NCI-H128 (cell line): Measurements from ENCODE around the gene CARD6.
"Not testable (repeated sequence)": the region's sequence is repeated elsewhere in the genome, so short reads cannot be mapped to it uniquely, and the experiment has no call there.

Experiments used
- DNase-seq: peaks from one replicate; lab custom pipeline; 2025; ENCODE audit not compliant: unreplicated experiment; lab: John Stamatoyannopoulos, UW

Gene CARD6

DNA sequence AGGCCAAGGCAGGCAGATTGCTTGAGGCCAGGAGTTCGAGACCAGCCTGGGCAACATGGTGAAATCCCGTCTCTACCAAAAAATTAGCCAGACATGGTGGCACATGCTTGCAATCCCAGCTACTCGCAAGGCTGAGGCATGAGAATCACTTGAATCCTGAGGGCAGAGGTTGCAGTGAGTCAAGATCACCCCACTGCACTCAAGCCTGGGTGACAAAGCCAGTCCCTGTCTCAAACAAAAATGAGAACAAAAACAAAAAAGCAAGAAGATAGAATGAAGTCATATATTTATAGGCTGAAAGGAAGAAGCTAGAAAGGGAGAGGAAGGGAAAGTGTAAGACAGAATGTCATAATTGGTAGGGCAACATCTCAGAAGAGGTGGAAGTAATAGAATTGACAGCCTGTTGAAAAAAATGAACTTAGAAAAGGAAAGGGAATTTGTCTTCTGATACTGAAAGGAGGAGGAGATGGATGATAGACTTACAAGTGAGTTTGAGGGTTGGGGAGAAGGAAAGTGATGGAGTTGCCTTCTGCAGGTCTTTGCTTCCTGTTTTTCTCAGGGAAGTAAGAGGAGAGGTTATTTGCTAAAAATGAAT is 32.2 kb downstream of the CARD6 start:
- DNase-seq: no peak

DNA sequence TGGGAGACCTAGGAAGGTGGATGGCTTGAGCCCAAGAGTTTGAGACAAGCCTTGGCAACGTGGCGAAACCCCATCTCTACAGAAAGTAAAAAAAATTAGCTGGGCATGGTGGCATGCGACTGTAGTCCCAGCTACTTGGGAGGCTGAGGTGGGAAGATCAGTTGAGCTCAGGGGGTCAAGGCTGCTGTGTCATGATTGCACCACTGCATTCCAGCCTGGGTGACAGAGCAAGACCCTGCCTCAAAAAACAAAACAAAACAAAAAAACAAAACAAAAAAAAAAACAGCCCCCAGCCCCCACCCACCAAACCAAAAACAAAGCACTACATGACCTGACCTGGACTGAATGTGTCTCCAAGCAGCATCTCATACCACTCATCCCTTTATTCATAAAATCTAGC is 34.8 kb downstream of the CARD6 start:
- DNase-seq: no peak

DNA sequence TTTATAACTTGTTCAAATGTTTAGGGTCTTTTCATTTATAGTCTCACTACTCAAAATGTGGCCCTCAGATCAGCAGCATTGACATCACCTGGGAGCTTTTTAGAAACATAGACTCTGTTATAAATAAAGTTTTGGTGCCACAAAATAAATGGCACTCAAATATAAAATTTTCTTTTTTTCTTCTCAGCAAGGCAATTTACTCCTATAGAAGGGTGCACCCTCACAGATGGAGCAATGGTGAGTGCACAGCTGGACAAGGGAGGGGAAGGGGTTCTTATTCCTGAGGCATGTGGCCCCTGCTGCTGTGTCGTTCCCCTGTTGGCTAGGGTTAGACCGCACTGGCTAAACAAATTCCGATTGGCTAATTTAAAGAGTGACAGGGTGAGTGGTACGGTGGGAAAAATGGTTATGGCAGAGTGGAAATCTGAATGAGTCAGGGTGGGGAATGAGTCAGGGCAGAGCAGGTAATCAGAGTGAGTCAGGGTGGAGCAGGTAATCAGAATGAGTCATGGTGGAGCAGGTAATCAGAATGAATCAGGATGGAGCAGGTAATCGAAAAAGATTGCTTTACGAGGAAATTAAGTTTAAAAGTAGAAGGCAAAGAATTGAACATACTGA is 36.3 kb downstream of the CARD6 start:
- no peak for DNase-seq

DNA sequence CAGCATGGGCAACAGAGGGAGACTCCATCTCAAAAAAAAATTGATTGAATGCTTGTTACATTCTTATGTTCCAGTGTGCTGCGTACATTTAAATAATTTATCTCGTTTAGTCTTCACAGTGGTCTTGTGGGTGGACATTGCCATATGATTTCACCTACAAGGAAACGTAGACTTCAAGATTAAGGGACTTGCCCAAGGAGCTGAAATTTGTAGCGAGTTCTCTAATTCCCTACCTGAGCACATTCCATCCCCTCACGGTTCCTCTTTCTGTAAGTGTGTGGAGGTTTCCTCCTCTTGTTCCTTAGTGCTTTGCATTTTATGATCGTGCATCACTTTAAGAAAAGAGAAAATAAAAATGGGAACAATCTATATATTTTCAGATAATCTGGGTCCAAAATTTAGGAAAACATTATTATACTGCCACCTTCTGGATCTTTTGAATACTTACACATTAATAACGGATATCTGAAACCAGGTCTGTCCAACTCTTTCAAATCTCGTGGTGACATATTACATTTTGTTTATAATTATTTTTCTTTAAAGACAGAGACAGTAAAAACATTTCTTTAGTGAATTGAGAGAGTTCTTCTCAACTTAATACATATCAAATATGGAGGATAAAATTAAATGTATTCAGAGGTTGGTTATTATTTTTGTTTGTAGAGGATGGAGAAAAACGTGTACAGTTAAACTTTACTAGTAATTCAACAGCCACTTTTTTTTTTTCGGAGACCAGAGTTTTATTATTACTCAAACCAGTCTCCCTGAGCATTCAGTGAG is 38.2 kb downstream of the CARD6 start:
- DNase-seq: no peak

DNA sequence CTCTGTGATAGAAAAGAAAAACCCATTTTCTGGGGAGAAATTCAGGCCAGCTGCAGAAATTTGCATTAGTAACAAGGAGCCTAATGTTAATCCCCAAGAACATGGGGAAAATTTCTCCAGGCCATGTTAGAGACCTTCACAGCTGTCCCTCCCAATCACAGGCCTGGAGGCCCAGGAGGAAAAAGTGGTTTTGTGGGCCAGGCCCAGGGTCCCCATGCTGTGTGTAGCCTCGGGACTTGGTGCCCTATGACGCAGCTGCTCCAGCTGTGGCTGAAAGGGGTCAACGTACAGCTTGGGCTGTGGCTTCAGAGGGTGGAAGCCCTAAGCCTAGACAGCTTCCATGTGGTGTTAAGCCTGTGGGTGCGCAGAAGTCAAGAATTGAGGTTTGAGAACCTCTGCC is 41.1 kb downstream of the CARD6 start:
- no peak for DNase-seq

DNA sequence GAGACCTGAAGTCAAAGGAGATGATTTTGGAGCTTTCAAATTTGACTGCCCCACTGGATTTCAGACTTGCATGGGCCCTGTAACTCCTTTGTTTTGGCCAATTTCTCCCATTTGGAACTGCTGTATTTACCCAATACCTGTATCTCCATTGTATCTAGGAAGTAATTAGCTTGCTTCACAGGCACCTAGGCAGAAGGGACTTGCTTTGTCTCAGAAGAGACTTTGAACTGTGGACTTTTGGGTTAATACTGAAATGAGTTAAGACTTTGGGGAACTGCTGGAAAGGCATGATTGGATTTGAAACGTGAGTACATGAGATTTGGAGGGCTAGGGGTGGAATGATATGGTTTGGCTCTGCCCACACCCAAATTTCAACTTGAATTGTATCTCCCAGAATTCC is 41.9 kb downstream of the CARD6 start:
- not testable (repeated sequence) for DNase-seq

DNA sequence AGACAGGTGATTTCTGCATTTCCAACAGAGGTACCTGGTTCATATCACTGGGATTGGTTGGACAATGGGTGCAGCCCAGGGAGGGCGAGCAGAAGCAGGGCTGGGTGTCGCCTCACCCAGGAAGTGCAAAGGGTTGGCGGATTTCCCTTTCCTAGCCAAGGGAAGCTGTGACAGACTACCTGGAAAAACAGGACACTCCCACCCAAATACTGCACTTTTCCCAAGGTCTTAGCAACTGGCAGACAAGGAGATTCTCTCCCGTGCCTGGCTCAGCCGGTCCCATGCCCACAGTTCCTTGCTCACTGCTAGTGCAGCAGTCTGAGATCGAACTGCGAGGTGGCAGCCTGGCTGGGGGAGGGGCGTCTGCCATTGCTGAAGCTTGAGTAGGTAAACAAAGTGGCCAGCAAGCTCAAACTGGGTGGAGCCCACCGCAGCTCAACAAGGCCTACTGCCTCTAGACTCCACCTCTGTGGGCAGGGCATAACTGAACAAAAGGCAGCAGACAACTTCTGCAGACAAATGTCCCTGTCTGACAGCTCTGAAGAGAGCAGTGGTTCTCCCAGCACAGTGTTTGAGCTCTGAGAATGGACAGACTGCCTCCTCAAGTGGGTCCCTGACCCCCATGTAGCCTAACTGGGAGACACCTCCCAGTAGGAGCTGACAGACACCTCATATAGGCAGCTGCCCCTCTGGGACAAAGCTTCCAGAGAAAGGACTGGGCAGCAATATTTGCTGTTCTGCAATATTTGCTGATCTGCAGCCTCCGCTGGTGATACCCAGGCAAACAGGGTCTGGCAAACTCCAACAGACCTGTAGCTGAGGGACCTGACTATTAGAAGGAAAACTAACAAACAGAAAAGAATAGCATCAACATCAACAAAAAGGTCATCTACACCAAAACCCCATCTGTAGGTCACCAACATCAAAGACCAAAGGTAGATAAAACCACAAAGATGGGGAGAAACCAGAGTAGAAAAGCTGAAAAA is 54.6 kb downstream of the CARD6 start:
- not testable (repeated sequence) for DNase-seq

DNA sequence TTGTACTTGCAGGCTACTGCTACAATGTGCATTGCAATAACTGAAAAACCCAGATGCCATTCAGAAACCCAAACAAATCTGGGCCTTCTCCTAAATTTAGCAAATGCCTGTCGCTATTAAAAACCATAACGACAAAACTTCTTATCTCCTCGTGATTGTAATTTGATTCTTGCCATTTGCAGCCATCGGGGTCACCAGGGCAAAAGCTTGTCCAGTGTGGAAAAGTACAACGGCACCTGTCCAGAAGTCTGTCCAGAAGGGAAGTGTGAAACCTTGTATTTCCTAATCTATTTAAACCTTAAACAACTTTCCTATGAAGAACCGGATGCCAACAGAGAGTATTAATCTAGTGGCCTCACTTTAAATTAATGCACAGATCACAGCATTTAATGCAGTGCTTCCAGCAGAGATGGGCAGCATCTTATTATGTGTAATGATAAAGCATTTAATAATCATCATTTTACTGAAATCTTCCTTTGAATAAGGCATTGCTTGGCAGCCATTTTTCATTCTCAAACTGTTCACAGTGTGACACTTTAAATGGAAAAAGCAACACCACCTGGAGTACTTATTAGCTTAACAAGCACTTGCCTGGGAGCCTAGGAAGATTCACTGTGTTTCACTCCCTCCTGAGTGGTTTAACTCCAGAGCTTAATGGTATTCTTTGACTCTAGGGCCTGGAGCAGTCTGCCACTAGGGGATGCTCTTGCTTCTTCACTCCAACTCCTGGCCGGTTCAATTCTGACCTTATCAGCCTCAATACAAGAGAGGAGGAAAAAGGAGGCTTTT is 63.2 kb downstream of the CARD6 start:
- no peak for DNase-seq

DNA sequence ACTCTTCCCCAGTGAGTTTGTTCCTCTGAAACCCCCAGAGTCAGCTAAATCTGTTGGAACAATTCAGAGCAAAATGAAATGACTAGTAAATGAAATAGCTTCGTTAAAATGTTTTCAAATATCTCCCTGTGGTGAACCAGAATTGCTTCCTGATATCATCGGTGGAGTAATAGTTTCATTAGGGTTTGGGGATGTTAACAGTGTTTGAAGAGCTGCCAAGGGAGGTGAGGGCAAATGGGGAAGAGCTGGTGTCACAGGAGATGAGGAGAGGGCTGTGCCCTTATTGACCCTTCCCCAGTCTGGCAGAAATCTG is 63.8 kb downstream of the CARD6 start:
- no peak for DNase-seq

DNA sequence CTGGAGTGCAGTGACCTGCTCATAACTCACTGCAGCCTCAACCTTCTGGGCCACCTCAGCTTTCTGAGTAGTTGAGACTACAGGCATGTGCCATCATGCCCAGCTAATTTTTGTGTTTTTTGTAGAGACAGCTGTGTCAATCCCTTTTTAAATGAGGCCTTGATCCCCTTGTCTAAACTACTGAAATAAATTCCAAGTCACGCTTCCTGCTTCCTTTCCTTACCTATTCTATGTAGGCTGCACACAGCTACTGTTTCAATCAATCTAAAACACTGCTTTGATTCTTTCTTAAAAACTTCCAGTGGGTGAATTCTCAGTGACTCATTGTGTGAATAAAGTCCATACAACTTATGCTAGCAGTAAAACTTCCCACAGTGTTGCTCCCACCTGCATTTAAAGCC is 65.2 kb downstream of the CARD6 start:
- DNase-seq: no peak

DNA sequence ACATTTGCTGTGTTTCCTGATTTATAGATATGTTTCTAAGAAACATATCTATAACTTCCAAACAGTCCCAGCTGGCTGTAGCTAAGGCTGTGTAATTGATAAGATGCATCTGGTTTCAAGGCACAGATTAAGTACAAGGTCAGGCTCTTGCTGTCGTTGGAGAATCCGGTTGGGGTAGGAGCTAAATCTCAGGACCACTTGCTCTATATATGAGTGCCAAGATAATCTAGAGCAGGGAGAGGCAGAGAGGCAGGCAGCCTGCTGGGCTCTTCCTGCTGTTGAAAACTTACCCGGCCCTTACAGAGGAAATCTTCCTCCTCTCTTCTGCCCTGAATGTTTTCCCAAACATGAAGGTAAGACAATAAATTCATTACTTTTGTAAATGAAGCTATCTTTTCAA is 68.1 kb downstream of the CARD6 start, which contains the start of gene C7:
TSS of gene C7 (plus strand) at position 234 of the 400 bp plus-strand sequence. CDS start at position 348, 114 bp downstream.
- DNase-seq: no peak

DNA sequence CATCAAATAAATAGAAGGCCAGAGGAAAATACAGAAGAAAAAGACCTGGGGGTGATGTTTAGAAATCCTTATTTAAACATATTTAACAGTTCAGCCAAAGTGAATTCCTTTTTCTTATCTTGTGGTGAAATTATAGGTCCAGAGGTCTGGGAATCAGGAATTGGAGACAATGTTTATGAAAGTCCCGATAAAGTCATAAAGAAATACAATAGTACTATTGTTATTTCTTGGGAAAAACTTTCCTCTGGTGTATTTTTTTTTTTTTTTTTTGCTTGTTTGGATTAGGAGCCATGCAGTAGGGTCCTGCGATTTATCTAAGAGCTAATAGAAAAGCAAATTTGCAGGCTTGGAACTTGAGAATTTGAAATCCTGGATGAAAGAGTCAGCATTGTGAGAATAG is 68.6 kb downstream of the CARD6 start:
- DNase-seq: no peak
